NCI-H146 treated with DMSO at 0.1 percent for 48 hours (cell line): ENCODE measurements around the gene GET4.
"Not testable (repeated sequence)": the region's sequence is repeated elsewhere in the genome, so short reads cannot be mapped to it uniquely, and the experiment has no call there.

Source experiments
- DNase-seq: peaks from one replicate; lab custom pipeline; 2025; ENCODE audit not compliant: unreplicated experiment; lab: John Stamatoyannopoulos, UW

Gene GET4

DNA sequence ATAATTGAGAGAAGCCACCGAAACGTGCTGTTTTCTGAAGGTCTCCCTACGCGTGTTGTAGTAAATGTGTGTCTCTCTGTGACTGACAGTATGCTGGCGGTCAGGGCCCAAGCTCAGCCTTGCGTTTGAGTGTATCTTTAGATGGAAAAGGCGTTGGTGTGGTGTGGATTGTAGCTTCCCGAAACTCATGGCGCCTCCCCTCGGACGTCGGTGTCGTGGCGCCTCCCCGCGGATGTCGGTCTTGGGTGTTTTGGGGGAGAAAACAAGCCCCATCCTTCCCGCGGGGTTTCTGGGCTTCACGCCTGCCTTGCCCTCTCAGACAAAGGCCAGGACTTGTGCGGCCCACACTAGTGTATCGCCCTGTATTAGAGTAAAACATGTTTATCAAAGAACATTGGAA is 31.3 kb upstream of the GET4 start:
- no peak for DNase-seq

DNA sequence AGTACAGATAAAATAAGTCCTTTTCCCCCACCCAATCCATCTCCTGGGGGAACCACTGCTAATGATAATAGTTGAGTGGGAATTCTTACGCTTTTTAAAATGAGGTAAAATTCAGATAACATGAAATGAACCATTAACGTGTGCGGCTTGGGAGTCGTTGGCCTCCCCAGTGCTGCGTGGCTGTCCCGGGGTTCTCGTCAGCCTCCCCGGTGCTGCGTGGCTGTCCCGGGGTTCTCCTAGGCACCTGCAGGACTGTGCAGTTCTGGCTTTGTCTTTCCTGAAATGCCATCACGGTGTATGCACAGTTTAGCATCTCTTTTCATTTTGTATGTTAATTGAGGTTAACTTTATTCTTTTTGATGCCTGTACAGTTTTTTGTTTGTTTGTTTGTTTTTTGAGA is 30.6 kb upstream of the GET4 start:
- DNase-seq, result no peak

DNA sequence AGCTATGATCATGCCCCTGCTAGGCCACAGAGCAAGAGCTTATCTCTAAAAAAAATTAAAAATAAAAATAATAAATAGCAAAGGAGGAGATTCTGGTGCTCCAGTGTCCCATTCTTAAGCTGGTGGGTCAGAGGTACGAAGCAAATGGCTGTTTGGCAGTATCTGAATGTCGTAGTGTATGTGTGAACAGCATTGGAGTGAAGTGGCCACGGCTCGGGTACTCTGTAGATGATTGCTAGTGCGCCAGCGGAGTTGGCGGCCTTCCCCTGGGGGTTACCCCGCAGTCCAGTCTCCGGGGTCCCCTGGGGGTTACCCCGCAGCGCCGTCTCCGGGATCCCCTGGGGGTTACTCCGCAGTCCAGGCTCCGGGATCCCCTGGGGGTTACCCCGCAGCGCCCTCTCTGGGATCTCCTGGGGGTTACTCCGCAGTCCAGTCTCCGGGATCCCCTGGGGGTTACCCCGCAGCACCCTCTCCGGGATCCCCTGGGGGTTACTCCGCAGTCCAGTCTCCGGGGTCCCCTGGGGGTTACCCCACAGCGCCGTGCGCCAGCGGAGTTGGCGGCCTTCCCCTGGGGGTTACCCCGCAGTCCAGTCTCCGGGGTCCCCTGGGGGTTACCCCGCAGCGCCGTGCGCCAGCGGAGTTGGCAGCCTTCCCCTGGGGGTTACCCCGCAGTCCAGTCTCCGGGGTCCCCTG is 29.2 kb upstream of the GET4 start:
- DNase-seq, result not testable (repeated sequence)

DNA sequence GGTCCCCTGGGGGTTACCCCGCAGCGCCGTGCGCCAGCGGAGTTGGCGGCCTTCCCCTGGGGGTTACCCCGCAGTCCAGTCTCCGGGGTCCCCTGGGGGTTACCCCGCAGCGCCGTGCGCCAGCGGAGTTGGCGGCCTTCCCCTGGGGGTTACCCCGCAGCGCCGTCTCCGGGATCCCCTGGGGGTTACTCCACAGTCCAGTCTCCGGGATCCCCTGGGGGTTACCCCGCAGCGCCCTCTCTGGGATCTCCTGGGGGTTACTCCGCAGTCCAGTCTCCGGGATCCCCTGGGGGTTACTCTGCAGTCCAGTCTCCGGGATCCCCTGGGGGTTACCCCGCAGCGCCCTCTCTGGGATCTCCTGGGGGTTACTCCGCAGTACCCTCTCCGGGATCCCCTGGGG is 28.6 kb upstream of the GET4 start:
- DNase-seq, result not testable (repeated sequence)

DNA sequence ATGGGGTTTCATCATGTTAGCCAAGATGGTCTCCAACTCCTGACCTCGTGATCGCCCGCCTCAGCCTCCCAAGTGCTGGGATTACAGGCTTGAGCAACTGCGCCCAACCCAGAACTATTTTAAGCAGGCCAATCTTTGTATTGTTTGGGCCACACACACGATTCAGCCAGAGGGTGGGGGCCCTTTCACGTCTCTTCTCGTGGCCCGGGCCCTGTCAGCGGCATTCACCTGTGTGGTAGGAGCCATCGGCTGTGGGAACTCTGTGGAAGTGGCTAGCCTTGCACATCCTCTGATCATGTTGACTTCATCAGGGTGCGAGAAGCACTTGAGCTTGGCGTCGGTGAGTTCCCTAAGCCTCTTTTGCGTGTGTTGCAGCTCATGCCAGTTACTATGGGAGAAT is 27.2 kb upstream of the GET4 start:
- no peak for DNase-seq

DNA sequence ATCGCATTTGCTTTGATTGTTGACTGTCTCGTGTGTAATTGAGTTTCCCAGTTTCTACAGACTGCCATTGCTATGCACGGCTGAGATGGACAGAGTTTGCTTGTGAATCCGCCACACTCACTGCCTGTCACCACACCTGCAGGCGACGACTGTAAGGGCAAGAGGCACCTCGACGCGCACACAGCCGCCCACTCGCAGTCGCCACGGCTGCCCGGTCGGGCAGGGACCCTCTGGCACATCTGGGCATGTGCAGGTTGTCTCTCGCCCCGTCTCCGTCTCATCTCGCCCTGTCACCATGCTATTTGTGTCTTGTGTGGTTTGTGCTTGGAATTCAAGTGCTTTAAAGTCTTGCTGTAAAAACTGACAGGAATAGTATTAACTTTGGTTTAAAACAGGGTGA is 26.6 kb upstream of the GET4 start:
- DNase-seq, result no peak

DNA sequence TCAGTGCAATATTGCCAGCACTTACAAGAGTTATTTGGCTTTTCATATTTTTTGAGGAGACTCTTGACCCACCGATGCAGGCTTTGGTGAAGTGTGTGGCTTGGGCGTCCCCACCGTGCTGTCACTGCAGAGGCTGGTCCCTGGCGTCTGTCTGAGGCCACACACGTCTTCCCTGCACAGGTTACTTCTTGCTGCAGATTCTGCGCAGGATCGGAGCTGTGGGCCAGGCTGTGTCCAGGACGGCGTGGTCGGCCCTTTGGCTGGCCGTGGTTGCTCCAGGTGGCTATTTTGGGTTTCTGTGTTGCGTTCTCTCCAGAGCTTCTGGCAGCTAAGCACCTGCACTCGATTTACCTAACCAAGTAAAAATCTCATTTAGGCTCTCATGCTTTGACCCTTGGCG is 25.1 kb upstream of the GET4 start:
- DNase-seq, result no peak

DNA sequence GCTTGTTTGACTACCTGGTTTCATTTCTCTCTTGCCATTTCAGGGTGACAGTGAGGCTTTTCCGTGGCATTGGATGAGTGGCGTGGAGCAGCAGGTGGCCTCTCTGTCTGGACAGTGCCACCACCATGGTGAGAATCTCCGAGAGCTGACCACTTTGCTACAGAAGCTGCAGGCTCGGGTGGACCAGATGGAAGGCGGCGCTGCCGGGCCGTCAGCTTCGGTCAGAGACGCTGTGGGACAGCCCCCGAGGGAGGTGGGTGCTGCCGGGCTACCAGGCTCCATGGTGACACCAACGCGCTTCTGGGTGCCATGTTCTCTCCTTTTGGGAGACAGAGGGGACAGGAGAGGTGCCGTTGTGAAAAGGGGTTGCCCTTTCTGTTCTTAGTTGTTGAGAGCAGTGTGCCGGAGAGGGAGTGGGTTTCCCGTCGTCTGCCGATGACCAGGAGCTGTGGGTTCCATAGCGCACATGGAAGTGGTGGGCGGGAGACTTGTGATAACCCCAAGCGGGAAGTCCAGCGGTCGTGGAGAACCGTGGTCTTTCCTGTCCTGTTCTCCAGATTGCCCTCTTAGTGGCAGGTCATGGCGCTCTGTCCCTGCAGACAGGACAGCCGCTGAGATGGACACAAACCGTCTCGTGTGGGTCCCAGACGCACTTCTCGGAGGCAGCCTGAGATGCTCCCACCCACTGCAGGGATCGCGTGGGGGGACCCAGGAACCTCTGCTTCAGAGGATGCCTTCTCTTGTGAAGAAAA is 22.8 kb upstream of the GET4 start:
- DNase-seq, result no peak

DNA sequence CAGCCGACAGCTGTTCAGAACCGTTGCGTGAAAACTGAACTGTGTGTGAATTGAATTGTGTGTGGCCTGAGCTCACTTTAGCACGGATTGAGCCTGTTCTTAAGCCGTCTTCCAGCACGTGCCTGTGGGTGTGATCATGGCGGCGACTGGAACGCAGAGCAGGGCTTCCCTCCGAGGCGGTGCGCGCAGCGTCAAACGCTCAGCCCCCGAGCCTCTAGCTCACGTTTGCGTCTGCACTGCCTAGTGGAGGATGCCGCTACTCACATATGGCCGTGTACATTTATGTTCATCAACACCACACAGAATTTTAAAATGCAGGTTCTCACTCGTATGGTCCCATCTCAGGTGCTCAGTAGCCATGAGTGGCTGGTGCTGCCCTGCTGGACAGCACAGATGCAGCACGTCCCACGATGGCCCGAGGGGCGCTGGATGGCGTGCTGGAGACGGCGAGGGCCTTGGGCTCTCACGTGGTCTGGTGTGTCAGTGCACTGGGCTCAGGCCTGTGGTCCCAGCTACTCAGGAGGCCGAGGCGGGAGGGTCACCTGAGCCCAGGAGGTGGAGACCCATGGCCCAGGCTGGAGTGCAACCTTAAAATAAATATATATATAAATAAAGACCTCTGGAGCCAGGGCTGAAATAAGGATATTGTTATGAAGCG is 22.1 kb upstream of the GET4 start:
- no peak for DNase-seq

DNA sequence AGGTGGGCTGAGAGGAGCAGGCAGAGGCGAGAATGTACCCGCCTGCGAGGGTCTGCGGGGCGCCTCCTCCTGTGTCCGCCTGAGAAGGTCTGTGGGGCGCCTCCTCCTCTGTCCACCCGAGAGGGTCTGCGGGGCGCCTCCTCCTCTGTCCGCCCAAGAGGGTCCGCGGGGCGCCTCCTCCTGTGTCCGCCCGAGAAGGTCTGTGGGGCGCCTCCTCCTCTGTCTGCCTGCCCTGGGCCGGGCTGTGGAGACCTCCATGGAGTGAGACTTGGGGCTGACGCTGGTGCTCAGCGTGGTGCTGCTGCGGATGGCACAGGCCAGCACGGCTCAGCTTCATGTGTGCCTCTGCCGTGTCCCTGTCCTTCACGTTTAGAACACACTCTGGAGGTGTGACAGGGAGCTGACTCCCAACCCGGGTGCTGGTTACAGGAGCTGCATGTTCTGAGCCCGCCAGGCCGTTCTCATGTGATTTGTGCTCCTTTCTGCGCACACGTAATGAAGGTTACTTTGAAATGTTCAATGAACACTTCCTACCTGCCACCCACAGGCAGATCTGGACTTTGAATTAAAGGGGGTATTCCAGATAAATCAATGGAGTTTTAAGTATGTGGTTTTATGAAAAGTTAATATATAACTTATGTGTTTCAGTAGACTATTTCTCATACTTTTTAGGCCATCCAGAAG is 20.5 kb upstream of the GET4 start:
- DNase-seq, result no peak

DNA sequence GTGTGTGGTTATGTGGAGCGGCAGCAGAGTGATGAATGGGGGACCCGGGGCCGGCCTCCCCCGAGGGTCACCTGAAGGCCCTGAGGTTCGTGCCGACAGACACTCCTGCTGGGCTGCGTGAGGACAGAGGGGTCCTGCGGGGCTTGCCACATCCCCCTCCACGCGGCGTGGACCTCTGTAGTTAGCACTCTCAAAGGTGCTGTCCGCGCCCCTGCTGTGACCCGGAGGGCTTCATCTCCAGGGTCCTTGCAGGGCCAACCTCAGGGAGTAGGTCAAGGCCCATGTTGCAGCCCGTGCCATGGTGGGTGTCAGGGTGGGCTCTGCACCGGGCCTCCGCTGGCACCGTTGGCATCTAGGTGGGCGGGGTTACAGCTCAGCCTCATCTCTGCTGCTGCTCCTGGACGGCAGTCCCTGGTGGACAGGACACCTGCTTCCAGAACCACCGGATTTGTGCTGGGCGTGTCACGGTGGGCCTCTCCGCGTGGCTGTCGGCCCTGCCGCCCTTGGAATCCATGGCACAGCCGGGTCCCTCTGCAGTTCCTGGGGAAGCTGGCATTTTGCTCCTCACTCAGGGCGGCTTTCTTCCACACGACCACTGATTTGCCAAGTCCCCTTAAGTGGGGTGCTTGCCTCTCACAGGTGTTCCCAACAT is 19.8 kb upstream of the GET4 start:
- DNase-seq, result no peak

DNA sequence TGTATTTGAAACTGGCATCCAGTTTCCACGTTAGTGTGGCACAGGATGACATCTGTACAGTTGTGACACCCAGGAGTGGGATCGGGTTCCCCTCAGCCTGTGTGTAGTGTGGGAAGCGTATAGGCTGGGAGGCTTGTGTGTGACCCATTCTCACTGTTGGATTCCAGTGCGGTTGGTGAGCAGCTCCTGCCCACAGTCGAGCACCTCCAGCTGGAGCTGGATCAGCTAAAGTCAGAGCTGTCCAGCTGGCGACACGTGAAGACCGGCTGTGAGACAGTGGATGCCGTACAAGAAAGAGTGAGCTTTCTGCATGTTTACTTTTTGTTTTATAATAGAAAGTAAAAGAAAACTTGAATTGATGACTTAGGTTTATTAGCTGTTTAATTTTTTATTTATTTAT is 18.7 kb upstream of the GET4 start:
- DNase-seq, result no peak

DNA sequence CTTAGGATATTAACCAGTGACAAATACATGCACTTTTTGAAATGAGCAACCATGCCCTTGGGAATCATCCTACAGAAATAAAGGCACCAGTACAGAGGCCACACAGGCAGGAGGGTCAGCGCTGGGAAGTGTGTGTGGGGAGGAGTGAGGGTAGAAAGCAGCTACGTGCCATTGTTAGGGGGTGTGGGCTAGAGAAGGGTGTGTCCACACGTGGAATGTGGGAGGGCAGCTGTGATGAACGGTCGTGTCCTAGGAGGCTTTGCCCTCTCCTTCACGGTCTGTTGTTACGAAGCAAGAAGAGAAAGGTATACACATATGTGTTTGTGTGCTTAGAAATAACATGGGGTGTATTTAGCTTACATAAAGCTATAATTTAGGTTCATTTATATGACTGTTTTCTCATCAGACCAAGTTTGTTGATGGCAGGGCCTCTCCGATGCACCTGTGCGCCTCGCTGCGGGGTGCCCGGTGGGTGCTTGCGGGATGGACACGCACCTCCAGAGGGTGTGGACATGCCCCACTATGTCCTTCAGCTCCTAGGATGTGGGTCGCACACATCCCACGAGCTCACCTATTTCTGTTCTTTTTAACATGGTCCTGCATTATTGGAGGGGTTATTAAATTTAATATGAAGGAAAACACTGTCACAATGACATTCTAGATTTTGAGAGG is 16.9 kb upstream of the GET4 start:
- no peak for DNase-seq

DNA sequence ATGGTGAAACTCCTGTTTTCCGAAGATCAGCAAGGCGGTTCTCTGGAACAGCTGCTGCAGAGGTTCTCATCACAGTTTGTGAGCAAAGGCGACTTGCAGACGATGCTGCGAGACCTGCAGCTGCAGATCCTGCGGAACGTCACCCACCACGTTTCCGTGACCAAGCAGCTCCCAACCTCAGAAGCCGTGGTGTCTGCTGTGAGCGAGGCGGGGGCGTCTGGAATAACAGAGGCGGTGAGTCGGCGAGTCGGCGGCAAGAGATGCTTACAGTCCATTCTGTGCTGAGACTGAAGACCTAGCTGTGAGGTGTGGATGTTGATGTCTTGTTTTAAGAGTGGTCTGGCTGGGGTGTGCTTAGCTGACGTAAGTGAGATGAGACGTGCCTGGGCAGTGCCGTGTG is 16.2 kb upstream of the GET4 start:
- no peak for DNase-seq

DNA sequence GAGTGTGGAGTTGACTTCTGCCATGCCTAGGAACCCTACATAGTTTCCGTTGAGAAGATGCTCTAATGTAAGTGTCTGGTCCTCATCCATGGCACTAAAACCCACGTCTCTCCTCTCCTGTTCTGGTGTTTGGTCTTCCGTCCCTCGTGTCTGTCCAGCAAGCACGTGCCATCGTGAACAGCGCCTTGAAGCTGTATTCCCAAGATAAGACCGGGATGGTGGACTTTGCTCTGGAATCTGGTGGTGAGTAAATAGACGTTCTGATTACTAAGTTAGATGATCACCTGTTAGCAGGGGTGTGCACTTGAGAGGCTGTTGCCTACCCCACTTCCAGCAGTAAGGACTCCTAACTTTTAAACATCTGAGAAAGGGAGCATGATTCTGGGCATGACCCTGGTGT is 15.1 kb upstream of the GET4 start:
- DNase-seq, result no peak

DNA sequence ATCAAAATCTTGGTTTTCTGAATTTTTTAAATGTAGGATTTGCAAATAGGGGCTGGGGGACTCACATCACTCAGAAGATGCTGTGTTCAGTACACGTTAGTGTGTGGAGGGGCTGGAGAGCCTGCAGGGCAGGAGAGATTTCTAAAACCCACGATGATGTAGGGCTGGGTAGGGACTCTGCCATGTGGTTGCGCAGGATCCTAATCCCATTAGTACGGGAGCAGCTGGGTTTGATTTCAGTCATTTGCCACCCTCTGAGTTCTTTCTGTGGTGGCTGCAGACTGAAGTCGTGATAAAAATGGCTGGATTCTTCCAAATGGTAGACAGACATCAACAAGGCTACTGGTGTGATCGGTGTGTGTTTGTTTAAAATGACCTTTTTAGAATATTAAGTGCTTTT is 14.2 kb upstream of the GET4 start:
- no peak for DNase-seq

DNA sequence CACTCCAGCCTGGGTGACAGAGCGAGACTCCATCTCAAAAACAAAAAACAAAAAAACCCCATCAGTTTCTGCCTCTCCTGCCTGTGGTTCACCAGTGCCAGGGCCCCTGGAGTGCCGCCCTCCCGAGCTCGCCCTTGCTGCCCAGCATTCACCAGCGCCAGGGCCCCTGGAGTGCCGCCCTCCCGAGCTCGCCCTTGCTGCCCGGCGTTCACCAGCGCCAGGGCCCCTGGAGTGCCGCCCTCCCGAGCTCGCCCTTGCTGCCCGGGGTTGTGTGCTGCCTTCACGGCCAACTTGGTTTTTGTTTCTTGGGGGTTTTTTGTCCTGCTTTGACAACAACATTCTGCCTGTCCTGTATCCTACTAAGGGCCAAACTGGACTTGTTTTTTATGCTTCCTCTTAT is 13.2 kb upstream of the GET4 start:
- DNase-seq, result no peak

DNA sequence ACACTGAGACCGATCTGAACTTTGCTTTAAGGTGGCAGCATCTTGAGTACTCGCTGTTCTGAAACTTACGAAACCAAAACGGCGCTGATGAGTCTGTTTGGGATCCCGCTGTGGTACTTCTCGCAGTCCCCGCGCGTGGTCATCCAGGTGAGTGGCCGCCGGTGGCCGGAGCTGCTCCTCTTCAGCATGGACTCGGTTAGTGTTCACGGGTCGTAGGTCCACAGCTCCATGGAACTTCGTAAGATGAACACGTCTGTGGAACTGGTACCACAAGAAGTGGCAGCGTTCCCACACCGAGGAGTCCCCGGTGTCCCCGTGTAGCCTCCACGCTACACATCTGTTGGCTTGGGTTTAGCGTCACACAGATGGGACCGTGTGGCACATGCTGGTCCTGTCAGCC is 10.4 kb upstream of the GET4 start:
- DNase-seq, result no peak

DNA sequence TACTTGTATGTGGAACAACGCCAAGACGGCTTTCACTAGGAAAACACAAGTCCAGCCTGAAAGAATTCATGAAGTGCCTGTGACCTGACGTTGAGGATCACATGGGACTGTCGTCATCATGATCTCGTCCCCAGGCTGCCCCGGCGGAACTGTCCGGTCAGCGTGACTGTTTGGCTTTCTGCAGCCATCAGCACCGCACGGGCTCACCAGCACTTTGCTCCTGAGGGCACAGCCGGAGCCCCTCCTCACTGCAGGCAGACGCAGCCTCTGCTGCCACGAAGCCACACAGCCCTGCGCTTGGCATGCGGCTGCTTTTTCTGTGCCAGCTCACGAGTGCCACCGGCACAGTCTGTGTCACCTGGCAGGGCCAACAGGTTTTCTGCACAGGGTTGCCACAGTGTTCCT is 9.4 kb upstream of the GET4 start:
- DNase-seq, result no peak

DNA sequence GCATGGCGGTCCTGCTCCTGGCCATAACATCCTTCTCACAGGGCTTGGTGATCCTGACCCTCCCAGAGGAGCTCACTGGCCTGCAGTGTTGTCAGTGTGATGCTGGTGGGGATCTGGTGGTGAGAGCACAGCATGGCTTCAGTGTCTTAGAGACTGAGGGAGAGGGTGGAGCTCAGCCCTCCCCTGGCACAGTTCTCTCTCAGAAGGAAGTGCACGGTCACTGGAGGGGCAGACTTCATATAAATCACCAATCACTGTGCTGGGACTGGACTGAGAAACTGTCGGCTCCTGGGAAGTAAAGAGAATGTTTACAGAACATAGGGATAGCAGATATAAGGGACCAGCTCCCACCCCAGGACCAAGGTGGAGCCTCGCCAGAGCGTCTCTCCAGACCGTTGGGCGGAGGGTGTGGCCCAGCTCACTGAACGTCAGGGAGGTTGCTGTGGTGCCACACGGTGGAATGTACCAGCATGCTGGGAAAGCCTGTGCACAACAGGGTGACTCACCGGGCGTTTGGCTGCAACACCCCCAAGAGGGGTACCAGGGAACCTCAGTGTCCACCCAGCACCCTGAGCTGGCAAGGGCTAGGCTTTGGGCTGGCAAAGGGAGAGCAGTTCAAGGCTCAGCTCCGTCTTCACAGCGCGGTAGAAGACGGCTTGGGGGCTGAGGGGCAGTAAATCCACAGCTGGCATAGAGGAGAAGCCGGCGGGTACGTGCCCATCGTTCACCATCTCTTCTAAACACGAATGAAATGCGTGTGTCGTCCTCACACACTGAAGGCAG is 8.8 kb upstream of the GET4 start:
- no peak for DNase-seq
